ENCODE data around the gene GPR26.

- TF ChIP-seq POLR2A (IDR thresholded peaks at IDR 0.05; ENCODE audit: low read depth, low read length) (no peak), POLR2AphosphoS5 (IDR thresholded peaks at IDR 0.05; ENCODE audit: low read depth, low read length) (no peak)
Observed at GRCh38 chr10:123683459-123683858, 17.3 kb downstream of the GPR26 start.
